ENCODE results near the gene NR2E3.
A peak's percentile ranks its signal among the peaks of the same experiment; 100 is the strongest.

NR2E3 gene

GRCh38 chr15:71781965-71782265 is 28.4 kb upstream of the NR2E3 start:
- in situ Hi-C loops (cut with HindIII; ENCODE audit: low pct_unique_long_range_greater_than_20kb, low sequenced_read_pairs) = no loop called here

GRCh38 chr15:71782422-71783165 is 27.8 kb upstream of the NR2E3 start:
- no peak for DNase-seq (ENCODE audit: low read depth in 1 of 2, low spot score in 1 of 2)
- in situ Hi-C loops (cut with HindIII; ENCODE audit: low pct_unique_long_range_greater_than_20kb, low sequenced_read_pairs) = no loop called here
- TF ChIP-seq JUND (IDR thresholded peaks at IDR 0.05; ENCODE audit: low read depth) = no peak

More at GRCh38 chr15:71781965-71782265, 28.4 kb upstream of the NR2E3 start:
- no peak for TF ChIP-seq JUND (IDR thresholded peaks at IDR 0.05; ENCODE audit: low read depth)
- DNase-seq (ENCODE audit: low read depth in 1 of 2, low spot score in 1 of 2) = no peak

GRCh38 chr15:71784719-71785118 is 25.6 kb upstream of the NR2E3 start:
- in situ Hi-C loops (cut with HindIII; ENCODE audit: low pct_unique_long_range_greater_than_20kb, low sequenced_read_pairs) = no loop called here
- no peak for TF ChIP-seq JUND (IDR thresholded peaks at IDR 0.05; ENCODE audit: low read depth)
- DNase-seq (ENCODE audit: low read depth in 1 of 2, low spot score in 1 of 2) = no peak

- in situ Hi-C loops (cut with HindIII; ENCODE audit: low pct_unique_long_range_greater_than_20kb, low sequenced_read_pairs) = no loop called here
- TF ChIP-seq JUND (IDR thresholded peaks at IDR 0.05; ENCODE audit: low read depth) = no peak
- no peak for DNase-seq (ENCODE audit: low read depth in 1 of 2, low spot score in 1 of 2)
These were observed 24.4 kb upstream of the NR2E3 start for GRCh38 chr15:71785996-71786395.

GRCh38 chr15:71786673-71787072 is 23.7 kb upstream of the NR2E3 start:
- DNase-seq (ENCODE audit: low read depth in 1 of 2, low spot score in 1 of 2) = no peak
- TF ChIP-seq JUND (IDR thresholded peaks at IDR 0.05; ENCODE audit: low read depth) = no peak
- in situ Hi-C loops (cut with HindIII; ENCODE audit: low pct_unique_long_range_greater_than_20kb, low sequenced_read_pairs) = no loop called here

- no peak for DNase-seq (ENCODE audit: low read depth in 1 of 2, low spot score in 1 of 2)
- in situ Hi-C loops (cut with HindIII; ENCODE audit: low pct_unique_long_range_greater_than_20kb, low sequenced_read_pairs) = no loop called here
- no peak for TF ChIP-seq JUND (IDR thresholded peaks at IDR 0.05; ENCODE audit: low read depth)
These were observed 21.4 kb upstream of the NR2E3 start for GRCh38 chr15:71788646-71789579.

GRCh38 chr15:71789616-71790015 is 20.7 kb upstream of the NR2E3 start:
- no peak for TF ChIP-seq JUND (IDR thresholded peaks at IDR 0.05; ENCODE audit: low read depth)
- in situ Hi-C loops (cut with HindIII; ENCODE audit: low pct_unique_long_range_greater_than_20kb, low sequenced_read_pairs) = no loop called here
- no peak for DNase-seq (ENCODE audit: low read depth in 1 of 2, low spot score in 1 of 2)

GRCh38 chr15:71790081-71790480 is 20.3 kb upstream of the NR2E3 start:
- no peak for TF ChIP-seq JUND (IDR thresholded peaks at IDR 0.05; ENCODE audit: low read depth)
- in situ Hi-C loops (cut with HindIII; ENCODE audit: low pct_unique_long_range_greater_than_20kb, low sequenced_read_pairs) = no loop called here
- peak in 1 of 2 experiments; percentile 49 for DNase-seq (ENCODE audit: low read depth in 1 of 2, low spot score in 1 of 2)

- TF ChIP-seq JUND (IDR thresholded peaks at IDR 0.05; ENCODE audit: low read depth) = no peak
- in situ Hi-C loops (cut with HindIII; ENCODE audit: low pct_unique_long_range_greater_than_20kb, low sequenced_read_pairs) = no loop called here
- no peak for DNase-seq (ENCODE audit: low read depth in 1 of 2, low spot score in 1 of 2)
These were observed 18.4 kb upstream of the NR2E3 start for GRCh38 chr15:71791975-71792374.

GRCh38 chr15:71792521-71792920 is 17.8 kb upstream of the NR2E3 start:
- TF ChIP-seq JUND (IDR thresholded peaks at IDR 0.05; ENCODE audit: low read depth) = 0 out of 2 replicates have a peak, but pooled peaks have one; percentile 19
- in situ Hi-C loops (cut with HindIII; ENCODE audit: low pct_unique_long_range_greater_than_20kb, low sequenced_read_pairs) = no loop called here

GRCh38 chr15:71798641-71799040 is 11.7 kb upstream of the NR2E3 start:
- DNase-seq (ENCODE audit: low read depth in 1 of 2, low spot score in 1 of 2) = no peak
- in situ Hi-C loops (cut with HindIII; ENCODE audit: low pct_unique_long_range_greater_than_20kb, low sequenced_read_pairs) = no loop called here
- TF ChIP-seq JUND (IDR thresholded peaks at IDR 0.05; ENCODE audit: low read depth) = no peak

More at GRCh38 chr15:71792521-71792920, 17.8 kb upstream of the NR2E3 start:
- peak; percentile 51 to 55 for DNase-seq (ENCODE audit: low read depth in 1 of 2, low spot score in 1 of 2)

GRCh38 chr15:71800190-71800589 is 10.2 kb upstream of the NR2E3 start:
- in situ Hi-C loops (cut with HindIII; ENCODE audit: low pct_unique_long_range_greater_than_20kb, low sequenced_read_pairs) = no loop called here
- DNase-seq (ENCODE audit: low read depth in 1 of 2, low spot score in 1 of 2) = no peak
- TF ChIP-seq JUND (IDR thresholded peaks at IDR 0.05; ENCODE audit: low read depth) = no peak

All from T47D (cell line).